Measurements from ENCODE around the gene PDE4B. TPM values are rescaled to one million over a fixed set of nuclear protein-coding genes. Genes with fewer than 3 reads are reported as not detected.
"Not testable (repeated sequence)": the region's sequence is repeated elsewhere in the genome, so short reads cannot be mapped to it uniquely, and the experiment has no call there.

PDE4B gene
- total RNA-seq, 1 donor from 2014 or later = 0.29 TPM

DNA sequence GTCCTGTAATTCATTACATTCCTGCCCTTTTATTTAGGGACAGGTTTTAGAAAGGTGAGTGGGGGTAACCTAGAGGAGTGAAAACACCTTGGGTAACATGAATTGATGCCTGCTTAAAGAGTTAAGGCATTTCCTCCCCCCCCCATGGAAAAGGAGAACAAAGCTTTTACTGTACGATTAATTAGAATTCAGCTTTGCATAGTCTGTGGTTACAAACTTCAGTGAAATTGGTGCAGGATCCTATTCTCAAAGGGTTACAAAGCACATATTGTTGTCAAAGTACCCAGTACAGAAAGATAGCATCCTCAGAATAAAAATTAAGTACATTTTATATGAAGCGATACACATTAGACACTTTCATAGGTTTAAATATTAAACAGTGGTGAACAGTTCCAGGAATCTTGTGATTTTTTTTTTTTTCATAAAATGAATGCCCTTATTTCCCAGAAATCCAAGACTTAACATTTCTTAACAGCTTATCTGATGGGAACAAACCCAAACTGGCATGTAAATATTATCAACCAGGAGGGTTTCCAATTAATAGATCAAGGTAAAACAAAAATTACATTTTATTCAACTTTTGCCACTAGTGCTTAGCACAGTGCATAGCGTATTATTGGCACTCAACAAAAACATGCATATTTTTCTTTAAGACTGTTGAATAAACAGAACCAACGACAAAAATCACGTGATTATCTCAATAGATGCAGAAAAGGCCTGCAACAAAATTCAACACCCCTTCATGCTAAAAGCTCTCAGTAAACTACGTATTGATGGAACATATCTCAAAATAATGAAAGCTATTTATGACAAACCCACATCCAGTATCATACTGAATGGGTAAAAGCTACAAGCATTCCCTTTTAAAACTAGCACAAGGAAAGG is 172.7 kb downstream of the PDE4B start:
- Mint-ChIP-seq H3K4me3 (ENCODE audit: low read depth) (no peak overlapping the region), H3K27me3 (peaks cover 2% of the 10 kb centered on the region), H3K9me3 (ENCODE audit: low read depth) (peaks cover 2% of the 10 kb centered on the region), H3K36me3 (ENCODE audit: insufficient read depth) (no peaks in the 10 kb centered on the region), H3K4me1 (ENCODE audit: low read depth) (peaks cover 1% of the 10 kb centered on the region), H3K27ac (no peak overlapping the region)
- TF ChIP-seq, protein P1, sequence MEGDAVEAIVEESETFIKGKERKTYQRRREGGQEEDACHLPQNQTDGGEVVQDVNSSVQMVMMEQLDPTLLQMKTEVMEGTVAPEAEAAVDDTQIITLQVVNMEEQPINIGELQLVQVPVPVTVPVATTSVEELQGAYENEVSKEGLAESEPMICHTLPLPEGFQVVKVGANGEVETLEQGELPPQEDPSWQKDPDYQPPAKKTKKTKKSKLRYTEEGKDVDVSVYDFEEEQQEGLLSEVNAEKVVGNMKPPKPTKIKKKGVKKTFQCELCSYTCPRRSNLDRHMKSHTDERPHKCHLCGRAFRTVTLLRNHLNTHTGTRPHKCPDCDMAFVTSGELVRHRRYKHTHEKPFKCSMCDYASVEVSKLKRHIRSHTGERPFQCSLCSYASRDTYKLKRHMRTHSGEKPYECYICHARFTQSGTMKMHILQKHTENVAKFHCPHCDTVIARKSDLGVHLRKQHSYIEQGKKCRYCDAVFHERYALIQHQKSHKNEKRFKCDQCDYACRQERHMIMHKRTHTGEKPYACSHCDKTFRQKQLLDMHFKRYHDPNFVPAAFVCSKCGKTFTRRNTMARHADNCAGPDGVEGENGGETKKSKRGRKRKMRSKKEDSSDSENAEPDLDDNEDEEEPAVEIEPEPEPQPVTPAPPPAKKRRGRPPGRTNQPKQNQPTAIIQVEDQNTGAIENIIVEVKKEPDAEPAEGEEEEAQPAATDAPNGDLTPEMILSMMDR (IDR thresholded peaks at IDR 0.05; ENCODE audit: unreplicated experiment) = no peak
- DNase-seq (ENCODE audit: low spot score, unreplicated experiment) = no peak

DNA sequence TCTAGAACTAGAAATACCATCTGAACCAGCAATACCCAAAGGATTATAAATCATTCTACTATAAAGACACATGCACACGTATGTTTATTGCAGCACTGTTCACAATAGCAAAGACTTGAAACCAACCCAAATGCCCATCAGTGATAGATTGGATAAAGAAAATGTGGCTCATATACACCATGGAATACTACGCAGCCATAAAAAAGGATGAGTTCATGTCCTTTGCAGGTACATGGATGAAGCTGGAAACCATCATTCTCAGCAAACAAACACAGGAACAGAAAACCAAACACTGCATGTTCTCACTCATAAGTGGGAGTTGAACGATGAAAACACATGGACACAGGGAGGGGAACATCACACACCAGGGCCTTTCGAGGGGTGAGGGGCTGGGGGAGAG is 174.8 kb downstream of the PDE4B start:
- H3K4me1 Mint-ChIP-seq (ENCODE audit: low read depth); H3K27me3 Mint-ChIP-seq; H3K27ac Mint-ChIP-seq; H3K9me3 Mint-ChIP-seq (ENCODE audit: low read depth); H3K36me3 Mint-ChIP-seq (ENCODE audit: insufficient read depth); H3K4me3 Mint-ChIP-seq (ENCODE audit: low read depth); DNase-seq (ENCODE audit: low spot score, unreplicated experiment): not testable (repeated sequence)

DNA sequence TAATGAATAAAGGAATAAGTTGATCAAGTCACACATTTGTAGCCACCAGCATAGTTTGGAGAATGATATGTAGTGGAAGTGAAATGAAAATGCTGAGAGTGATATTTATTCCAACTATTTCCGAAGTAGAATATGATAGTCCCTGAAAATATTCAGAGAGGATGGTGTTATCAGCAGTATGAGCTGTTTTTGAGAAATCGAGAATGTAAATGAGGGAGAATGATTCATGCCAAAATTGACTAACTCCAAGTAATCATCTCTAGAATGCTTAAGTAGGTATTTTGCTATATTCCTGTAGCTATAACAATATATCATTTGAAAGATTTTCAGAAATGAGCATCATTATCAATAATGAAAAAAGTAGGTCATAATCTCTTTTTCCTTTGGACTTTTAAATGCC is 178.9 kb downstream of the PDE4B start:
- Mint-ChIP-seq H3K27ac (no peak overlapping the region), H3K9me3 (ENCODE audit: low read depth) (peaks cover 17% of the 10 kb centered on the region), H3K4me1 (ENCODE audit: low read depth) (no peaks in the 10 kb centered on the region), H3K4me3 (ENCODE audit: low read depth) (no peak overlapping the region), H3K36me3 (ENCODE audit: insufficient read depth) (peaks cover 5% of the 10 kb centered on the region), H3K27me3 (peaks cover 4% of the 10 kb centered on the region)
- TF ChIP-seq, protein P1 (IDR thresholded peaks at IDR 0.05; ENCODE audit: unreplicated experiment) = no peak
- no peak for DNase-seq (ENCODE audit: low spot score, unreplicated experiment)

DNA sequence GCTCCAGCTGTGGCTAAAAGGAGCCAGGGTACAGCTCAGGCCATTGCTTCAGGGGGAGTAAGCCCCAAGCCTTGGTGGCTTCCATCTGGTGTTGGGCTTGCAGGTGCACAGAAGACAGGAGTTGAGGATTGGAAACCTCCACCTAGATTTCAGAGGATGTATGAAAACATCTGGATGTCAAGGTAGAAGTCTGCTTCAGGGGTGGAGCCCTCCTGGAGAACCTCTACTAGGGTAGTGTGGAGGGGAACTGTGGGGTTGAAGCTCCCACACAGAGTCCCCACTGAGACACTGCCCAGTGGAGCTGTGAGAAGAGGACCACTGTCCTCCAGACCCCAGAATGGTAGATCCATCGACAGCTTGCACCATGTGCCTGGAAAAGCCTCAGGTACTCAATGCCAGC is 183.0 kb downstream of the PDE4B start:
- Mint-ChIP-seq H3K9me3 (ENCODE audit: low read depth) (peaks cover 17% of the 10 kb centered on the region), H3K4me3 (ENCODE audit: low read depth) (no peak overlapping the region), H3K36me3 (ENCODE audit: insufficient read depth) (peaks cover 6% of the 10 kb centered on the region), H3K27me3 (peaks cover 1% of the 10 kb centered on the region), H3K4me1 (ENCODE audit: low read depth) (peaks cover 11% of the 10 kb centered on the region), H3K27ac (no peak overlapping the region)
- TF ChIP-seq, protein P1 (IDR thresholded peaks at IDR 0.05; ENCODE audit: unreplicated experiment) = no peak
- DNase-seq (ENCODE audit: low spot score, unreplicated experiment) = no peak

DNA sequence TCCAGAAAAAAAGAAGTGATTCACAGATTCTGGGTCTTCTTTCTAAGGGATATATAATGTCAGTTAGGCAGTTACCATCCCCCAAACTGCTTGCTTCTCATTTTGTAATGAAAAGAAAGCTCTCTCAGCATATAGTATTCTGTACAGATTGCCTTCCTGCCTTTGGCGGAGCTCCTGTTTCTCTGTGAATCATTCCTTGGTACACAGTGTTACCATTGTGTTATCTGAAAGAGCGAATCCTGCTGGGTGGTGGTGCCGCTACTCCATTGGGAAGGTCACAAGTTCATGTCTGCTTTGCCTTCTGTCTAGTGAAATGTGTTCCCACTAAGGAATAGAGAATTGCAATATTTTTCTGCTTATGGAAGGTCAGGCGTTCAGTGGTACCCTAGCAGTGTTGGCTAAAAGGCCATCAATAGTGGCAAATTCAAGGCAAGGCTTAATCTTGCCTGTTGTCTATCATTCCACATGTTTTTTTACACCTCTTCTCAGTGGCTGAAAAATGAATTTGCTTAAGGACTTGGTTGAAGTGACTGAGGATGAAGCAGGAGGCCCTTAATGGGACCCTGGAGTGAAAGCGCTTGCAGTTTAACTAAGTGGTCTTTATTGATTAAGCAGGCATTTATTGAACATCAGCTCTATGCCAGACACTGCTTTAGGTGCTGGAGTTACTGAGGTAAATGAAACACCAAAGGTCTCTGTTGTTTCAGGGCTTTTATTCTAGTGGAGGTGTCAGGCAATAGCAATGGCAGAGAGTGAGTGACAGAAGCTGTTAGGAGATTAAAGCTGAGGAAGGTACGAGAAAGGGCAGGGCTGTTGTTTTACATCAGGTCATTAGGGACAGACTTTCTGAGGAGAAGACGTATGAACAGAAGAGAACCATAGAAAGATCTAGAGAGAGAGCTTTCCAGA is 186.7 kb downstream of the PDE4B start:
- Mint-ChIP-seq H3K4me1 (ENCODE audit: low read depth) (peaks cover 11% of the 10 kb centered on the region), H3K27ac (peak overlapping the region; percentile 29), H3K9me3 (ENCODE audit: low read depth) (peaks cover 17% of the 10 kb centered on the region), H3K36me3 (ENCODE audit: insufficient read depth) (peaks cover 6% of the 10 kb centered on the region), H3K4me3 (ENCODE audit: low read depth) (peak overlapping the region; percentile 0), H3K27me3 (peaks cover 7% of the 10 kb centered on the region)
- TF ChIP-seq, protein P1 (IDR thresholded peaks at IDR 0.05; ENCODE audit: unreplicated experiment) = no peak
- no peak for DNase-seq (ENCODE audit: low spot score, unreplicated experiment)

Data from progenitor cell of endocrine pancreas (in vitro differentiated cells).